SK-N-SH (cell line): Measurements from ENCODE around the gene CEP85. TPM values are rescaled to one million over a fixed set of nuclear protein-coding genes. Genes with fewer than 3 reads are reported as not detected.

ENCODE experiments used
- CTCF ChIA-PET: fragments of 300-600, 350-600 bp; formaldehyde crosslinking; extraction: SDS; loops from one replicate; lab custom pipeline; 2021; lab: Yijun Ruan, JAX
- POLR2A ChIA-PET: fragments of 350-600 bp; sonication (Branson Sonifier 250); formaldehyde crosslinking; extraction: SDS; loops from one replicate; lab custom pipeline; 2020; ENCODE audit warnings: antibody characterized with exemption, inconsistent platforms; lab: Yijun Ruan, JAX
- DNase-seq: peaks from one replicate; pipeline ENCODE4 v3.0.0; 2012
- H2AFZ ChIP-seq: fragments of 200-600 bp; sonication (generic); 2 replicates; pipeline ENCODE4 v1.8.1; 2016; ENCODE audit warnings: antibody characterized with exemption, mild to moderate bottlenecking, low read depth
- H3F3A ChIP-seq: fragments of 200-600 bp; sonication (generic); replicated peaks from 2 replicates; pipeline ENCODE3; 2016; ENCODE audit warnings: antibody characterized with exemption, mild to moderate bottlenecking; ENCODE audit not compliant: insufficient read depth
- H3K27ac ChIP-seq, 2 experiments: fragments of 200-500 bp in 1 of 2; fragments of 200-600 bp in 1 of 2; sonication (Bioruptor generic) in 1 of 2; sonication (generic), shearing (Covaris generic) in 1 of 2; 2 replicates each; pipeline versions ENCODE4 v1.5.1 to v1.6.1; 2014 to 2016; ENCODE audit warnings: low read depth in 2 of 2, inconsistent platforms in 1 of 2, low read length in 1 of 2, mild to moderate bottlenecking in 1 of 2, mixed read lengths in 1 of 2
- H3K27me3 ChIP-seq: fragments of 200-600 bp; sonication (generic), shearing (Covaris generic); 2 replicates; pipeline ENCODE4 v1.6.1; 2016; ENCODE audit warnings: mixed run types; ENCODE audit not compliant: insufficient read depth
- H3K36me3 ChIP-seq, 2 experiments: fragments of 200-500 bp in 1 of 2; fragments of 200-600 bp in 1 of 2; sonication (Bioruptor generic) in 1 of 2; sonication (generic) in 1 of 2; replicated peaks in 1 of 2; 2 replicates each; pipeline versions ENCODE3 to v1.5.1; 2014 to 2016; ENCODE audit warnings: low read length in 1 of 2, mild to moderate bottlenecking in 1 of 2; ENCODE audit not compliant: insufficient read depth in 2 of 2, control insufficient read depth in 1 of 2
- H3K4me1 ChIP-seq, 2 experiments: fragments of 200-500 bp in 1 of 2; fragments of 200-600 bp in 1 of 2; sonication (Bioruptor generic) in 1 of 2; sonication (generic), shearing (Covaris generic) in 1 of 2; 2 replicates each; pipeline versions ENCODE4 v1.5.1 to v1.6.1; 2014 to 2016; ENCODE audit warnings: low read depth in 1 of 2, low read length in 1 of 2, mixed run types in 1 of 2; ENCODE audit not compliant: insufficient read depth in 2 of 2, control insufficient read depth in 1 of 2
- H3K4me2 ChIP-seq: fragments of 200-600 bp; sonication (generic), shearing (Covaris generic); 2 replicates; pipeline ENCODE4 v1.6.1; 2017; ENCODE audit warnings: mixed run types
- H3K4me3 ChIP-seq, 2 experiments: fragments of 200-500 bp in 1 of 2; fragments of 200-600 bp in 1 of 2; sonication (Bioruptor generic) in 1 of 2; sonication (generic), shearing (Covaris generic) in 1 of 2; 2 replicates each; pipeline versions ENCODE4 v1.5.1 to v1.8.1; 2014 to 2016; ENCODE audit warnings: low read depth in 2 of 2, inconsistent platforms in 1 of 2, low read length in 1 of 2, mild to moderate bottlenecking in 1 of 2, mixed read lengths in 1 of 2, moderate library complexity in 1 of 2
- H3K79me2 ChIP-seq: fragments of 200-600 bp; sonication (generic); 2 replicates; pipeline ENCODE4 v1.8.1; 2017; ENCODE audit warnings: mild to moderate bottlenecking; ENCODE audit not compliant: insufficient read depth
- H3K9ac ChIP-seq: fragments of 200-600 bp; sonication (generic); 2 replicates; pipeline ENCODE4 v1.6.1; 2017; ENCODE audit warnings: mixed run types
- H3K9me2 ChIP-seq: fragments of 200-600 bp; sonication (generic); 2 replicates; pipeline ENCODE4 v1.6.1; 2017; ENCODE audit warnings: mixed run types
- H3K9me3 ChIP-seq: fragments of 200-600 bp; sonication (generic); 2 replicates; pipeline ENCODE4 v1.6.1; 2017; ENCODE audit warnings: mixed run types, mild to moderate bottlenecking, moderate library complexity
- H4K20me1 ChIP-seq: fragments of 200-600 bp; sonication (generic); 2 replicates; pipeline ENCODE4 v1.6.1; 2017; ENCODE audit warnings: mild to moderate bottlenecking, mixed run types; ENCODE audit not compliant: insufficient read depth
- CHD2 ChIP-seq: fragments of 150-350 bp; IDR thresholded peaks from 2 replicates; pipeline ENCODE4 v1.6.1; 2018; ENCODE audit warnings: low read length; ENCODE audit not compliant: partially characterized antibody
- CTCF ChIP-seq: fragments of 200-600 bp; sonication (generic); IDR thresholded peaks from 2 replicates; pipeline ENCODE4 v1.6.1; 2017; ENCODE audit warnings: antibody characterized with exemption, mild to moderate bottlenecking, moderate library complexity
- GABPA ChIP-seq: IDR thresholded peaks from 2 replicates; pipeline ENCODE4 v1.4.0; 2012; ENCODE audit warnings: low read depth, mild to moderate bottlenecking
- MAX ChIP-seq: IDR thresholded peaks from 2 replicates; pipeline ENCODE4 v1.4.0; 2012; ENCODE audit warnings: low read depth
- NFIC ChIP-seq: IDR thresholded peaks from 2 replicates; pipeline ENCODE4 v1.4.0; 2012; ENCODE audit warnings: borderline replicate concordance
- NRF1 ChIP-seq: IDR thresholded peaks from 2 replicates; pipeline ENCODE4 v1.6.1; 2012; ENCODE audit warnings: low read depth, mild to moderate bottlenecking, low read length
- RAD21 ChIP-seq: IDR thresholded peaks from 2 replicates; pipeline ENCODE4 v1.6.1; 2012; ENCODE audit warnings: mild to moderate bottlenecking, low read length
- RFX5 ChIP-seq: IDR thresholded peaks from 2 replicates; pipeline ENCODE4 v1.6.1; 2012; ENCODE audit warnings: mild to moderate bottlenecking, improper control_type of control experiment, low read length
- RXRA ChIP-seq: IDR thresholded peaks from 2 replicates; pipeline ENCODE4 v1.4.0; 2012; ENCODE audit warnings: low read depth, mild to moderate bottlenecking, borderline replicate concordance
- SIN3A ChIP-seq: IDR thresholded peaks from 2 replicates; pipeline ENCODE4 v1.6.1; 2012; ENCODE audit warnings: low read depth, mild to moderate bottlenecking, low read length, moderate library complexity, borderline replicate concordance
- TAF1 ChIP-seq: IDR thresholded peaks from 2 replicates; pipeline ENCODE4 v1.6.1; 2012; ENCODE audit warnings: low read depth, mild to moderate bottlenecking, low read length, moderate library complexity, borderline replicate concordance
- TCF12 ChIP-seq: IDR thresholded peaks from 2 replicates; pipeline ENCODE4 v1.4.0; 2012
- WGBS: methylation state at CpG from one replicate; pipeline ENCODE4 v1.1.6; 2017; ENCODE audit warnings: low lambda C conversion rate; 5-methylcytosine and 5-hydroxymethylcytosine counted together
- polyA plus RNA-seq, 3 experiments: library from polyadenylated mRNA; depleted of rRNA; stranded (reverse); fragments of >200 nt; gene quantifications; 2 replicates each; pipeline ENCODE4 v1.2.3, GENCODE V29; 2012
- TF ChIP-seq, protein P1 (sequence below): fragments of 150-350 bp; IDR thresholded peaks from 2 replicates; pipeline ENCODE4 v1.6.1; 2017; ENCODE audit warnings: antibody characterized with exemption, low read length, low read depth, borderline replicate concordance
- TF ChIP-seq, protein P2 (sequence below): IDR thresholded peaks from 2 replicates; pipeline ENCODE4 v1.6.1; 2012; ENCODE audit warnings: mild to moderate bottlenecking, low read depth, low read length, moderate library complexity
- TF ChIP-seq, protein P3 (sequence below): IDR thresholded peaks from 2 replicates; pipeline ENCODE4 v1.4.0; 2012; ENCODE audit warnings: low read depth, borderline replicate concordance

Gene CEP85
- polyA plus RNA-seq, 1 of the 3 experiments (the other 2 are of a cell fraction), result 12.1 TPM

- peak; percentile 74 for DNase-seq
- Histone ChIP-seq H3K9me3 (no peaks in the 10 kb centered on the region), H4K20me1 (peaks cover 33% of the 10 kb centered on the region), H3K36me3 (peaks cover 9 to 11% of the 10 kb centered on the region in 2 experiments), H3K27me3 (no peaks in the 10 kb centered on the region), H3K4me2 (peak overlapping the region; percentile 13; the same call in 1 of the 2 replicates), H3K27ac (peak overlapping the region in 1 of 2 experiments; percentile 50; a peak in 2 of 4 replicates), H3K9ac (no peak overlapping the region), H3K79me2 (peaks cover 40% of the 10 kb centered on the region), H2AFZ (no peak overlapping the region), H3K9me2 (no peaks in the 10 kb centered on the region), H3F3A (peaks cover 19% of the 10 kb centered on the region), H3K4me1 (peaks cover 33% of the 10 kb centered on the region in 2 experiments; a peak in 3 of 4 replicates), H3K4me3 (no peak overlapping the region; a peak in 1 of 4 replicates)
- TF ChIP-seq RXRA (no peak), TCF12 (no peak), RFX5 (no peak), RAD21 (0 out of 2 replicates have a peak, but pooled peaks have one; percentile 18), NFIC (no peak), SIN3A (no peak), TAF1 (no peak), CHD2 (no peak), NRF1 (no peak), GABPA (no peak), MAX (no peak), CTCF (peak; percentile 54)
- TF ChIP-seq, protein P1, sequence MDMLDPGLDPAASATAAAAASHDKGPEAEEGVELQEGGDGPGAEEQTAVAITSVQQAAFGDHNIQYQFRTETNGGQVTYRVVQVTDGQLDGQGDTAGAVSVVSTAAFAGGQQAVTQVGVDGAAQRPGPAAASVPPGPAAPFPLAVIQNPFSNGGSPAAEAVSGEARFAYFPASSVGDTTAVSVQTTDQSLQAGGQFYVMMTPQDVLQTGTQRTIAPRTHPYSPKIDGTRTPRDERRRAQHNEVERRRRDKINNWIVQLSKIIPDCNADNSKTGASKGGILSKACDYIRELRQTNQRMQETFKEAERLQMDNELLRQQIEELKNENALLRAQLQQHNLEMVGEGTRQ, result no peak
- TF ChIP-seq, protein P2, sequence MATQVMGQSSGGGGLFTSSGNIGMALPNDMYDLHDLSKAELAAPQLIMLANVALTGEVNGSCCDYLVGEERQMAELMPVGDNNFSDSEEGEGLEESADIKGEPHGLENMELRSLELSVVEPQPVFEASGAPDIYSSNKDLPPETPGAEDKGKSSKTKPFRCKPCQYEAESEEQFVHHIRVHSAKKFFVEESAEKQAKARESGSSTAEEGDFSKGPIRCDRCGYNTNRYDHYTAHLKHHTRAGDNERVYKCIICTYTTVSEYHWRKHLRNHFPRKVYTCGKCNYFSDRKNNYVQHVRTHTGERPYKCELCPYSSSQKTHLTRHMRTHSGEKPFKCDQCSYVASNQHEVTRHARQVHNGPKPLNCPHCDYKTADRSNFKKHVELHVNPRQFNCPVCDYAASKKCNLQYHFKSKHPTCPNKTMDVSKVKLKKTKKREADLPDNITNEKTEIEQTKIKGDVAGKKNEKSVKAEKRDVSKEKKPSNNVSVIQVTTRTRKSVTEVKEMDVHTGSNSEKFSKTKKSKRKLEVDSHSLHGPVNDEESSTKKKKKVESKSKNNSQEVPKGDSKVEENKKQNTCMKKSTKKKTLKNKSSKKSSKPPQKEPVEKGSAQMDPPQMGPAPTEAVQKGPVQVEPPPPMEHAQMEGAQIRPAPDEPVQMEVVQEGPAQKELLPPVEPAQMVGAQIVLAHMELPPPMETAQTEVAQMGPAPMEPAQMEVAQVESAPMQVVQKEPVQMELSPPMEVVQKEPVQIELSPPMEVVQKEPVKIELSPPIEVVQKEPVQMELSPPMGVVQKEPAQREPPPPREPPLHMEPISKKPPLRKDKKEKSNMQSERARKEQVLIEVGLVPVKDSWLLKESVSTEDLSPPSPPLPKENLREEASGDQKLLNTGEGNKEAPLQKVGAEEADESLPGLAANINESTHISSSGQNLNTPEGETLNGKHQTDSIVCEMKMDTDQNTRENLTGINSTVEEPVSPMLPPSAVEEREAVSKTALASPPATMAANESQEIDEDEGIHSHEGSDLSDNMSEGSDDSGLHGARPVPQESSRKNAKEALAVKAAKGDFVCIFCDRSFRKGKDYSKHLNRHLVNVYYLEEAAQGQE, result no peak
- TF ChIP-seq, protein P3, sequence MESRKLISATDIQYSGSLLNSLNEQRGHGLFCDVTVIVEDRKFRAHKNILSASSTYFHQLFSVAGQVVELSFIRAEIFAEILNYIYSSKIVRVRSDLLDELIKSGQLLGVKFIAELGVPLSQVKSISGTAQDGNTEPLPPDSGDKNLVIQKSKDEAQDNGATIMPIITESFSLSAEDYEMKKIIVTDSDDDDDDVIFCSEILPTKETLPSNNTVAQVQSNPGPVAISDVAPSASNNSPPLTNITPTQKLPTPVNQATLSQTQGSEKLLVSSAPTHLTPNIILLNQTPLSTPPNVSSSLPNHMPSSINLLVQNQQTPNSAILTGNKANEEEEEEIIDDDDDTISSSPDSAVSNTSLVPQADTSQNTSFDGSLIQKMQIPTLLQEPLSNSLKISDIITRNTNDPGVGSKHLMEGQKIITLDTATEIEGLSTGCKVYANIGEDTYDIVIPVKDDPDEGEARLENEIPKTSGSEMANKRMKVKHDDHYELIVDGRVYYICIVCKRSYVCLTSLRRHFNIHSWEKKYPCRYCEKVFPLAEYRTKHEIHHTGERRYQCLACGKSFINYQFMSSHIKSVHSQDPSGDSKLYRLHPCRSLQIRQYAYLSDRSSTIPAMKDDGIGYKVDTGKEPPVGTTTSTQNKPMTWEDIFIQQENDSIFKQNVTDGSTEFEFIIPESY, result no peak
- 100% methylated on average over 2 of the region's 19 CpGs for WGBS
- POLR2A ChIA-PET, result interaction anchor here (0.5 kb wide), 1 partner anchor 78 kb away, joined by 5 read pairs; no protein-coding TSS in a partner anchor
- CTCF ChIA-PET, result interaction anchor here (0.6 to 10.7 kb wide), 38 partner anchors 9 to 241 kb away, joined by 3 to 213 read pairs (median 5); partner anchors contain the start of genes CD52, CEP85, CNKSR1 and HMGN2
Measured at GRCh38 chr1:26285366-26286063, 51.5 kb downstream of the CEP85 start.
